ENCODE data around the gene STX4.

STX4 gene

GRCh38 chr16:31022544-31023251, 10.7 kb upstream of the STX4 start:
- no peak for DNase-seq

GRCh38 chr16:31023252-31023602, 10.1 kb upstream of the STX4 start:
- DNase-seq: no peak

GRCh38 chr16:31023627-31024226, 9.6 kb upstream of the STX4 start:
- DNase-seq: no peak

GRCh38 chr16:31025339-31025738, 8.0 kb upstream of the STX4 start:
- DNase-seq: no peak

GRCh38 chr16:31029272-31029671, 4.1 kb upstream of the STX4 start:
- no peak for DNase-seq

- no peak for DNase-seq
These were observed 2.1 kb upstream of the STX4 start for GRCh38 chr16:31031276-31031675.

GRCh38 chr16:31033709-31034492, 543 bp downstream of the STX4 start:
- DNase-seq: peak; percentile 90

GRCh38 chr16:31036691-31037090, 3.3 kb downstream of the STX4 start:
- no peak for DNase-seq

- DNase-seq: no peak
These were observed 5.6 kb downstream of the STX4 start for GRCh38 chr16:31038993-31039392.

- no peak for DNase-seq
These were observed 9.5 kb downstream of the STX4 start for GRCh38 chr16:31042866-31043265.

GRCh38 chr16:31043352-31043751, 10.0 kb downstream of the STX4 start:
- no peak for DNase-seq

GRCh38 chr16:31043898-31044481, 10.6 kb downstream of the STX4 start:
- DNase-seq: no peak

- no peak for DNase-seq
These were observed 17.1 kb downstream of the STX4 start for GRCh38 chr16:31050280-31051030.

GRCh38 chr16:31052114-31052513, 18.8 kb downstream of the STX4 start:
- DNase-seq: no peak

- DNase-seq: no peak
These were observed 22.3 kb downstream of the STX4 start for GRCh38 chr16:31055613-31056012.

GRCh38 chr16:31061126-31061812, 27.9 kb downstream of the STX4 start:
- no peak for DNase-seq

GRCh38 chr16:31061813-31062440, 28.6 kb downstream of the STX4 start:
- DNase-seq: no peak

GRCh38 chr16:31063495-31063842, 30.1 kb downstream of the STX4 start:
- DNase-seq: no peak

GRCh38 chr16:31063843-31064611, 30.7 kb downstream of the STX4 start:
- DNase-seq: no peak

GRCh38 chr16:31064882-31065461, 31.6 kb downstream of the STX4 start:
- DNase-seq: peak; percentile 86

- DNase-seq: no peak
These were observed 34.0 kb downstream of the STX4 start for GRCh38 chr16:31067342-31067741.

Data from left hindlimb (tissue), 1 donor.